Measurements from ENCODE around the gene ANXA1. TPM values are rescaled to one million over a fixed set of nuclear protein-coding genes. Genes with fewer than 3 reads are reported as not detected.

Gene ANXA1
- total and polyA plus RNA-seq, 10 of the 15 experiments (the other 5 are each of a cell fraction or from before 2014, with no cell fraction given), result 6.6 to 30.1 (median 12.6) TPM

GRCh38 chr9:73143711-73144328 is 7.8 kb upstream of the ANXA1 start (continued):
- TF ChIP-seq ZNF687 (IDR thresholded peaks at IDR 0.05) (no peak), TBL1XR1 (IDR thresholded peaks at IDR 0.05; ENCODE audit: low read depth, low read length) (no peak), ZNF217 (IDR thresholded peaks at IDR 0.05) (no peak), FOS (IDR thresholded peaks at IDR 0.05; ENCODE audit: borderline replicate concordance, extremely low read depth, insufficient read length) (no peak), JUNB (IDR thresholded peaks at IDR 0.05) (no peak), NFXL1 (IDR thresholded peaks at IDR 0.05; ENCODE audit: borderline replicate concordance) (no peak), E4F1 (IDR thresholded peaks at IDR 0.05; ENCODE audit: borderline replicate concordance, partially characterized antibody) (no peak), CHD1 (IDR thresholded peaks at IDR 0.05; ENCODE audit: low read depth, low read length) (no peak)

Measured in GM12878 (cell line).